Left kidney (tissue), 1 donor: ENCODE results near the gene OPN1MW3. TPM values are rescaled to one million over a fixed set of nuclear protein-coding genes. Genes with fewer than 3 reads are reported as not detected.

Experiments
- polyA plus RNA-seq: library from polyadenylated mRNA; unstranded; fragments of 120-200 nt; gene quantifications from one replicate; pipeline ENCODE4 v1.2.1, GENCODE V29; 2013; ENCODE audit not compliant: insufficient read length

Gene OPN1MW3
- polyA plus RNA-seq, 1 donor, result not detected

Other genes with a start within 250 kb of the OPN1MW3 start
- gene IRAK1, start 237.7 kb upstream of the OPN1MW3 start, polyA plus RNA-seq, result 54.3 TPM
- 29.0 TPM for gene MECP2, start 159.9 kb upstream of the OPN1MW3 start, polyA plus RNA-seq
- gene OPN1LW, start 113.3 kb upstream of the OPN1MW3 start, polyA plus RNA-seq, result not detected
- not detected for gene OPN1MW, start 75.0 kb upstream of the OPN1MW3 start, polyA plus RNA-seq
- not detected for gene OPN1MW2, start 37.8 kb upstream of the OPN1MW3 start, polyA plus RNA-seq
- gene TEX28, start 37.5 kb downstream of the OPN1MW3 start, polyA plus RNA-seq, result not detected
- gene TKTL1, start 38.2 kb downstream of the OPN1MW3 start, polyA plus RNA-seq, result 0.28 TPM
- gene FLNA, start 117.1 kb downstream of the OPN1MW3 start, polyA plus RNA-seq, result 416 TPM
- 68.2 TPM for gene EMD, start 121.7 kb downstream of the OPN1MW3 start, polyA plus RNA-seq
- 2,735 TPM for gene RPL10, start 140.8 kb downstream of the OPN1MW3 start, polyA plus RNA-seq
- gene DNASE1L1, start 151.7 kb downstream of the OPN1MW3 start, polyA plus RNA-seq, result 13.1 TPM
- 39.1 TPM for gene TAFAZZIN, start 154.0 kb downstream of the OPN1MW3 start, polyA plus RNA-seq
- 140 TPM for gene ATP6AP1, start 171.1 kb downstream of the OPN1MW3 start, polyA plus RNA-seq
- gene GDI1, start 179.6 kb downstream of the OPN1MW3 start, polyA plus RNA-seq, result 126 TPM
- 49.6 TPM for gene FAM50A, start 186.6 kb downstream of the OPN1MW3 start, polyA plus RNA-seq
- 60.5 TPM for gene PLXNA3, start 200.7 kb downstream of the OPN1MW3 start, polyA plus RNA-seq
- gene LAGE3, start 221.7 kb downstream of the OPN1MW3 start, polyA plus RNA-seq, result 8.9 TPM
- 24.5 TPM for gene UBL4A, start 229.0 kb downstream of the OPN1MW3 start, polyA plus RNA-seq
- 15.2 TPM for gene SLC10A3, start 233.0 kb downstream of the OPN1MW3 start, polyA plus RNA-seq